ENCODE measurements around the gene KIF16B.

- TF ChIP-seq, protein P1, sequence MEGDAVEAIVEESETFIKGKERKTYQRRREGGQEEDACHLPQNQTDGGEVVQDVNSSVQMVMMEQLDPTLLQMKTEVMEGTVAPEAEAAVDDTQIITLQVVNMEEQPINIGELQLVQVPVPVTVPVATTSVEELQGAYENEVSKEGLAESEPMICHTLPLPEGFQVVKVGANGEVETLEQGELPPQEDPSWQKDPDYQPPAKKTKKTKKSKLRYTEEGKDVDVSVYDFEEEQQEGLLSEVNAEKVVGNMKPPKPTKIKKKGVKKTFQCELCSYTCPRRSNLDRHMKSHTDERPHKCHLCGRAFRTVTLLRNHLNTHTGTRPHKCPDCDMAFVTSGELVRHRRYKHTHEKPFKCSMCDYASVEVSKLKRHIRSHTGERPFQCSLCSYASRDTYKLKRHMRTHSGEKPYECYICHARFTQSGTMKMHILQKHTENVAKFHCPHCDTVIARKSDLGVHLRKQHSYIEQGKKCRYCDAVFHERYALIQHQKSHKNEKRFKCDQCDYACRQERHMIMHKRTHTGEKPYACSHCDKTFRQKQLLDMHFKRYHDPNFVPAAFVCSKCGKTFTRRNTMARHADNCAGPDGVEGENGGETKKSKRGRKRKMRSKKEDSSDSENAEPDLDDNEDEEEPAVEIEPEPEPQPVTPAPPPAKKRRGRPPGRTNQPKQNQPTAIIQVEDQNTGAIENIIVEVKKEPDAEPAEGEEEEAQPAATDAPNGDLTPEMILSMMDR (IDR thresholded peaks at IDR 0.05; ENCODE audit: insufficient read depth, low read length), result no peak
- TF ChIP-seq, protein P2, sequence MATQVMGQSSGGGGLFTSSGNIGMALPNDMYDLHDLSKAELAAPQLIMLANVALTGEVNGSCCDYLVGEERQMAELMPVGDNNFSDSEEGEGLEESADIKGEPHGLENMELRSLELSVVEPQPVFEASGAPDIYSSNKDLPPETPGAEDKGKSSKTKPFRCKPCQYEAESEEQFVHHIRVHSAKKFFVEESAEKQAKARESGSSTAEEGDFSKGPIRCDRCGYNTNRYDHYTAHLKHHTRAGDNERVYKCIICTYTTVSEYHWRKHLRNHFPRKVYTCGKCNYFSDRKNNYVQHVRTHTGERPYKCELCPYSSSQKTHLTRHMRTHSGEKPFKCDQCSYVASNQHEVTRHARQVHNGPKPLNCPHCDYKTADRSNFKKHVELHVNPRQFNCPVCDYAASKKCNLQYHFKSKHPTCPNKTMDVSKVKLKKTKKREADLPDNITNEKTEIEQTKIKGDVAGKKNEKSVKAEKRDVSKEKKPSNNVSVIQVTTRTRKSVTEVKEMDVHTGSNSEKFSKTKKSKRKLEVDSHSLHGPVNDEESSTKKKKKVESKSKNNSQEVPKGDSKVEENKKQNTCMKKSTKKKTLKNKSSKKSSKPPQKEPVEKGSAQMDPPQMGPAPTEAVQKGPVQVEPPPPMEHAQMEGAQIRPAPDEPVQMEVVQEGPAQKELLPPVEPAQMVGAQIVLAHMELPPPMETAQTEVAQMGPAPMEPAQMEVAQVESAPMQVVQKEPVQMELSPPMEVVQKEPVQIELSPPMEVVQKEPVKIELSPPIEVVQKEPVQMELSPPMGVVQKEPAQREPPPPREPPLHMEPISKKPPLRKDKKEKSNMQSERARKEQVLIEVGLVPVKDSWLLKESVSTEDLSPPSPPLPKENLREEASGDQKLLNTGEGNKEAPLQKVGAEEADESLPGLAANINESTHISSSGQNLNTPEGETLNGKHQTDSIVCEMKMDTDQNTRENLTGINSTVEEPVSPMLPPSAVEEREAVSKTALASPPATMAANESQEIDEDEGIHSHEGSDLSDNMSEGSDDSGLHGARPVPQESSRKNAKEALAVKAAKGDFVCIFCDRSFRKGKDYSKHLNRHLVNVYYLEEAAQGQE (IDR thresholded peaks at IDR 0.05; ENCODE audit: insufficient replicate concordance, low read depth), result no peak
- no peak for TF ChIP-seq POLR2AphosphoS5 (IDR thresholded peaks at IDR 0.05; ENCODE audit: low read depth)
These were observed 16.9 kb upstream of the KIF16B start for GRCh38 chr20:16590041-16590633.
